ENCODE measurements around the gene SLC13A5.
"Not testable (repeated sequence)": the region's sequence is repeated elsewhere in the genome, so short reads cannot be mapped to it uniquely, and the experiment has no call there.

SLC13A5 gene

GRCh38 chr17:6713130-6713917 is at the start of gene SLC13A5:
TSS of gene SLC13A5 (minus strand) at chr17:6713369. CDS start at chr17:6713333, 36 bp downstream.
- DNase-seq, result no peak

- DNase-seq, result no peak
Measured at GRCh38 chr17:6761779-6762178, 48.6 kb upstream of the SLC13A5 start.

- DNase-seq, result no peak
Measured at GRCh38 chr17:6757747-6758146, 44.6 kb upstream of the SLC13A5 start.

- DNase-seq, result no peak
Measured at GRCh38 chr17:6756425-6757031, 43.4 kb upstream of the SLC13A5 start.

- DNase-seq, result peak; percentile 20 to 78
Measured at GRCh38 chr17:6755731-6756184, 42.6 kb upstream of the SLC13A5 start, which contains the start of gene XAF1. TSS of gene XAF1 (plus strand) at chr17:6756046. CDS start at chr17:6756079, 33 bp downstream.

GRCh38 chr17:6755281-6755680 is 42.1 kb upstream of the SLC13A5 start:
- DNase-seq, result no peak

- no peak for DNase-seq
Measured at GRCh38 chr17:6753546-6753945, 40.4 kb upstream of the SLC13A5 start.

- DNase-seq, result peak; percentile 17 to 72
Measured at GRCh38 chr17:6753006-6753445, 39.9 kb upstream of the SLC13A5 start.

- no peak for DNase-seq
Measured at GRCh38 chr17:6752068-6752909, 39.1 kb upstream of the SLC13A5 start.

- no peak for DNase-seq
Measured at GRCh38 chr17:6749519-6749918, 36.4 kb upstream of the SLC13A5 start.

- DNase-seq, result no peak
Measured at GRCh38 chr17:6748617-6749016, 35.4 kb upstream of the SLC13A5 start.

GRCh38 chr17:6746665-6747064 is 33.5 kb upstream of the SLC13A5 start:
- not testable (repeated sequence) for DNase-seq

- DNase-seq, result no peak
Measured at GRCh38 chr17:6729531-6729930, 16.4 kb upstream of the SLC13A5 start.

- DNase-seq, result no peak
Measured at GRCh38 chr17:6724009-6724408, 10.8 kb upstream of the SLC13A5 start.

- DNase-seq, result no peak
Measured at GRCh38 chr17:6721744-6722143, 8.6 kb upstream of the SLC13A5 start.

- DNase-seq, result no peak
Measured at GRCh38 chr17:6716736-6717135, 3.6 kb upstream of the SLC13A5 start.

GRCh38 chr17:6714315-6714874 is 1.2 kb upstream of the SLC13A5 start:
- no peak for DNase-seq

- DNase-seq, result no peak
Measured at GRCh38 chr17:6713918-6714271, 726 bp upstream of the SLC13A5 start.

GRCh38 chr17:6712854-6713129 is 377 bp downstream of the SLC13A5 start:
- no peak for DNase-seq

- DNase-seq, result no peak
Measured at GRCh38 chr17:6712058-6712853, 913 bp downstream of the SLC13A5 start.

- DNase-seq, result no peak
Measured at GRCh38 chr17:6711681-6712057, 1.5 kb downstream of the SLC13A5 start.

GRCh38 chr17:6711081-6711674 is 2.0 kb downstream of the SLC13A5 start:
- DNase-seq, result no peak

All from stimulated activated CD4-positive, alpha-beta T cell treated with anti-CD3 and anti-CD28 coated beads, Interleukin-4, amount 100 ng/mL, for 4 hours (primary cell).